PFSK-1 (cell line): ENCODE measurements around the gene MPP3.

Experiments used
- POLR2AphosphoS5 ChIP-seq: IDR thresholded peaks from 2 replicates; pipeline ENCODE4 v1.6.1; 2012; ENCODE audit warnings: low read depth, mild to moderate bottlenecking, control low read depth, low read length, moderate library complexity
- SIN3A ChIP-seq: IDR thresholded peaks from 2 replicates; pipeline ENCODE4 v1.6.1; 2012; ENCODE audit warnings: mild to moderate bottlenecking, low read length, moderate library complexity, borderline replicate concordance; ENCODE audit not compliant: insufficient read depth
- TAF1 ChIP-seq: IDR thresholded peaks from 2 replicates; pipeline ENCODE4 v1.6.1; 2012; ENCODE audit warnings: low read length, control low read depth, borderline replicate concordance; ENCODE audit not compliant: insufficient read depth
- TF ChIP-seq, protein P1 (sequence below), 2 experiments: IDR thresholded peaks; 2 replicates each; pipeline versions ENCODE4 v1.6.1 to v1.8.0; 2011 to 2012; ENCODE audit warnings: low read depth in 2 of 2, low read length in 2 of 2, control low read depth in 1 of 2, inconsistent platforms in 1 of 2, mild to moderate bottlenecking in 1 of 2, moderate library complexity in 1 of 2; ENCODE audit not compliant: insufficient read depth in 1 of 2

- no peak for TF ChIP-seq TAF1
- TF ChIP-seq, protein P1, sequence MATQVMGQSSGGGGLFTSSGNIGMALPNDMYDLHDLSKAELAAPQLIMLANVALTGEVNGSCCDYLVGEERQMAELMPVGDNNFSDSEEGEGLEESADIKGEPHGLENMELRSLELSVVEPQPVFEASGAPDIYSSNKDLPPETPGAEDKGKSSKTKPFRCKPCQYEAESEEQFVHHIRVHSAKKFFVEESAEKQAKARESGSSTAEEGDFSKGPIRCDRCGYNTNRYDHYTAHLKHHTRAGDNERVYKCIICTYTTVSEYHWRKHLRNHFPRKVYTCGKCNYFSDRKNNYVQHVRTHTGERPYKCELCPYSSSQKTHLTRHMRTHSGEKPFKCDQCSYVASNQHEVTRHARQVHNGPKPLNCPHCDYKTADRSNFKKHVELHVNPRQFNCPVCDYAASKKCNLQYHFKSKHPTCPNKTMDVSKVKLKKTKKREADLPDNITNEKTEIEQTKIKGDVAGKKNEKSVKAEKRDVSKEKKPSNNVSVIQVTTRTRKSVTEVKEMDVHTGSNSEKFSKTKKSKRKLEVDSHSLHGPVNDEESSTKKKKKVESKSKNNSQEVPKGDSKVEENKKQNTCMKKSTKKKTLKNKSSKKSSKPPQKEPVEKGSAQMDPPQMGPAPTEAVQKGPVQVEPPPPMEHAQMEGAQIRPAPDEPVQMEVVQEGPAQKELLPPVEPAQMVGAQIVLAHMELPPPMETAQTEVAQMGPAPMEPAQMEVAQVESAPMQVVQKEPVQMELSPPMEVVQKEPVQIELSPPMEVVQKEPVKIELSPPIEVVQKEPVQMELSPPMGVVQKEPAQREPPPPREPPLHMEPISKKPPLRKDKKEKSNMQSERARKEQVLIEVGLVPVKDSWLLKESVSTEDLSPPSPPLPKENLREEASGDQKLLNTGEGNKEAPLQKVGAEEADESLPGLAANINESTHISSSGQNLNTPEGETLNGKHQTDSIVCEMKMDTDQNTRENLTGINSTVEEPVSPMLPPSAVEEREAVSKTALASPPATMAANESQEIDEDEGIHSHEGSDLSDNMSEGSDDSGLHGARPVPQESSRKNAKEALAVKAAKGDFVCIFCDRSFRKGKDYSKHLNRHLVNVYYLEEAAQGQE (IDR thresholded peaks at IDR 0.05; ENCODE audit: insufficient read depth in 1 of 2, low read depth in 2 of 2, low read length in 2 of 2), result no peak
- no peak for TF ChIP-seq SIN3A
- no peak for TF ChIP-seq POLR2AphosphoS5
Observed at GRCh38 chr17:43874293-43874692, 41.3 kb upstream of the MPP3 start.
